ENCODE measurements around the gene PHACTR4.

DNA sequence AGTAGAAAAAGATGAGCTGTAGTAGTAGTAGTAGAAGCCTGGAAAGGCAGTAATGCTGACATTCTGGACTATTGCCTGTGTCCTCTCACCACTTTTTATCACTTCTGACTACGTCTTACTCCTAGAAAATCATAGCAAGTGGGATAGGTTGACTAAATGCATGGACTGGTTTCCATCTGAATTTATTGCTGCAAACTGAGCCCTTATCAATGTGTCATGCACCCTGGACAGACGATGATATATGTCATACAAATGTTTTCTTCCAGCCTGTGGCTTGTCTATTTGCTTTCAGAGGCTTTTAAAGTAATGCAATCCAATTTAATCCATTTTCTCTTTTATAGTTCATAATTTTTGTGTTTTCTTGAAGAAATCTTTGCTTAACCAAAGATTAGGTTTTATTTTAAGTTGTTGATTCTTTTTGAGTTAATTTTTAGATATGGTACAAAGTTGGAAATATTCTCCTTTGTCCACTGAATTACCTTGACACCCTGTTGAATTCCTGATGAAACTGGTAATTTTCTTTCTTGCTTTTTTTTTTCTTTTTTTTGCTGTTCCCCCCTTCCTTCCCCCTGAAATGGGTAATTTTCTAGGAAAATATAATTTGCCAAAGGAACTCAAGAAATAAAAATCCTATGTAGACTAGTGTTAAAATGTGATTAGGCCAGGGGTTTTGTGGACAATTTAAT, 47.1 kb downstream of the PHACTR4 start:
- TF ChIP-seq STAT1 (IDR thresholded peaks at IDR 0.05; ENCODE audit: unreplicated experiment) (no peak), EZH2 (IDR thresholded peaks at IDR 0.05; ENCODE audit: low read depth, unreplicated experiment) (no peak), EZH2phosphoT487 (IDR thresholded peaks at IDR 0.05; ENCODE audit: unreplicated experiment) (no peak), ZNF331 (CRISPR knock-in tag; IDR thresholded peaks at IDR 0.05; ENCODE audit: low read depth) (no peak), JUNB (IDR thresholded peaks at IDR 0.05; ENCODE audit: unreplicated experiment) (no peak), POLR2AphosphoS5 (IDR thresholded peaks at IDR 0.05; ENCODE audit: low read depth) (no peak), NANOG (IDR thresholded peaks at IDR 0.05; ENCODE audit: borderline replicate concordance) (no peak), CREB1 (CRISPR knock-in tag; IDR thresholded peaks at IDR 0.05; ENCODE audit: low read depth) (no peak), ZNF114 (CRISPR knock-in tag; IDR thresholded peaks at IDR 0.05) (no peak)
- TF ChIP-seq, protein P1, sequence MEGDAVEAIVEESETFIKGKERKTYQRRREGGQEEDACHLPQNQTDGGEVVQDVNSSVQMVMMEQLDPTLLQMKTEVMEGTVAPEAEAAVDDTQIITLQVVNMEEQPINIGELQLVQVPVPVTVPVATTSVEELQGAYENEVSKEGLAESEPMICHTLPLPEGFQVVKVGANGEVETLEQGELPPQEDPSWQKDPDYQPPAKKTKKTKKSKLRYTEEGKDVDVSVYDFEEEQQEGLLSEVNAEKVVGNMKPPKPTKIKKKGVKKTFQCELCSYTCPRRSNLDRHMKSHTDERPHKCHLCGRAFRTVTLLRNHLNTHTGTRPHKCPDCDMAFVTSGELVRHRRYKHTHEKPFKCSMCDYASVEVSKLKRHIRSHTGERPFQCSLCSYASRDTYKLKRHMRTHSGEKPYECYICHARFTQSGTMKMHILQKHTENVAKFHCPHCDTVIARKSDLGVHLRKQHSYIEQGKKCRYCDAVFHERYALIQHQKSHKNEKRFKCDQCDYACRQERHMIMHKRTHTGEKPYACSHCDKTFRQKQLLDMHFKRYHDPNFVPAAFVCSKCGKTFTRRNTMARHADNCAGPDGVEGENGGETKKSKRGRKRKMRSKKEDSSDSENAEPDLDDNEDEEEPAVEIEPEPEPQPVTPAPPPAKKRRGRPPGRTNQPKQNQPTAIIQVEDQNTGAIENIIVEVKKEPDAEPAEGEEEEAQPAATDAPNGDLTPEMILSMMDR (conservative IDR thresholded peaks at IDR 0.05; ENCODE audit: low read depth in 2 of 2), result no peak
- TF ChIP-seq, protein P2, sequence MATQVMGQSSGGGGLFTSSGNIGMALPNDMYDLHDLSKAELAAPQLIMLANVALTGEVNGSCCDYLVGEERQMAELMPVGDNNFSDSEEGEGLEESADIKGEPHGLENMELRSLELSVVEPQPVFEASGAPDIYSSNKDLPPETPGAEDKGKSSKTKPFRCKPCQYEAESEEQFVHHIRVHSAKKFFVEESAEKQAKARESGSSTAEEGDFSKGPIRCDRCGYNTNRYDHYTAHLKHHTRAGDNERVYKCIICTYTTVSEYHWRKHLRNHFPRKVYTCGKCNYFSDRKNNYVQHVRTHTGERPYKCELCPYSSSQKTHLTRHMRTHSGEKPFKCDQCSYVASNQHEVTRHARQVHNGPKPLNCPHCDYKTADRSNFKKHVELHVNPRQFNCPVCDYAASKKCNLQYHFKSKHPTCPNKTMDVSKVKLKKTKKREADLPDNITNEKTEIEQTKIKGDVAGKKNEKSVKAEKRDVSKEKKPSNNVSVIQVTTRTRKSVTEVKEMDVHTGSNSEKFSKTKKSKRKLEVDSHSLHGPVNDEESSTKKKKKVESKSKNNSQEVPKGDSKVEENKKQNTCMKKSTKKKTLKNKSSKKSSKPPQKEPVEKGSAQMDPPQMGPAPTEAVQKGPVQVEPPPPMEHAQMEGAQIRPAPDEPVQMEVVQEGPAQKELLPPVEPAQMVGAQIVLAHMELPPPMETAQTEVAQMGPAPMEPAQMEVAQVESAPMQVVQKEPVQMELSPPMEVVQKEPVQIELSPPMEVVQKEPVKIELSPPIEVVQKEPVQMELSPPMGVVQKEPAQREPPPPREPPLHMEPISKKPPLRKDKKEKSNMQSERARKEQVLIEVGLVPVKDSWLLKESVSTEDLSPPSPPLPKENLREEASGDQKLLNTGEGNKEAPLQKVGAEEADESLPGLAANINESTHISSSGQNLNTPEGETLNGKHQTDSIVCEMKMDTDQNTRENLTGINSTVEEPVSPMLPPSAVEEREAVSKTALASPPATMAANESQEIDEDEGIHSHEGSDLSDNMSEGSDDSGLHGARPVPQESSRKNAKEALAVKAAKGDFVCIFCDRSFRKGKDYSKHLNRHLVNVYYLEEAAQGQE (IDR thresholded peaks at IDR 0.05; ENCODE audit: unreplicated experiment), result no peak
- TF ChIP-seq, protein P3, sequence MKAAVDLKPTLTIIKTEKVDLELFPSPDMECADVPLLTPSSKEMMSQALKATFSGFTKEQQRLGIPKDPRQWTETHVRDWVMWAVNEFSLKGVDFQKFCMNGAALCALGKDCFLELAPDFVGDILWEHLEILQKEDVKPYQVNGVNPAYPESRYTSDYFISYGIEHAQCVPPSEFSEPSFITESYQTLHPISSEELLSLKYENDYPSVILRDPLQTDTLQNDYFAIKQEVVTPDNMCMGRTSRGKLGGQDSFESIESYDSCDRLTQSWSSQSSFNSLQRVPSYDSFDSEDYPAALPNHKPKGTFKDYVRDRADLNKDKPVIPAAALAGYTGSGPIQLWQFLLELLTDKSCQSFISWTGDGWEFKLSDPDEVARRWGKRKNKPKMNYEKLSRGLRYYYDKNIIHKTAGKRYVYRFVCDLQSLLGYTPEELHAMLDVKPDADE (IDR thresholded peaks at IDR 0.05), result no peak
- TF ChIP-seq, protein P4, sequence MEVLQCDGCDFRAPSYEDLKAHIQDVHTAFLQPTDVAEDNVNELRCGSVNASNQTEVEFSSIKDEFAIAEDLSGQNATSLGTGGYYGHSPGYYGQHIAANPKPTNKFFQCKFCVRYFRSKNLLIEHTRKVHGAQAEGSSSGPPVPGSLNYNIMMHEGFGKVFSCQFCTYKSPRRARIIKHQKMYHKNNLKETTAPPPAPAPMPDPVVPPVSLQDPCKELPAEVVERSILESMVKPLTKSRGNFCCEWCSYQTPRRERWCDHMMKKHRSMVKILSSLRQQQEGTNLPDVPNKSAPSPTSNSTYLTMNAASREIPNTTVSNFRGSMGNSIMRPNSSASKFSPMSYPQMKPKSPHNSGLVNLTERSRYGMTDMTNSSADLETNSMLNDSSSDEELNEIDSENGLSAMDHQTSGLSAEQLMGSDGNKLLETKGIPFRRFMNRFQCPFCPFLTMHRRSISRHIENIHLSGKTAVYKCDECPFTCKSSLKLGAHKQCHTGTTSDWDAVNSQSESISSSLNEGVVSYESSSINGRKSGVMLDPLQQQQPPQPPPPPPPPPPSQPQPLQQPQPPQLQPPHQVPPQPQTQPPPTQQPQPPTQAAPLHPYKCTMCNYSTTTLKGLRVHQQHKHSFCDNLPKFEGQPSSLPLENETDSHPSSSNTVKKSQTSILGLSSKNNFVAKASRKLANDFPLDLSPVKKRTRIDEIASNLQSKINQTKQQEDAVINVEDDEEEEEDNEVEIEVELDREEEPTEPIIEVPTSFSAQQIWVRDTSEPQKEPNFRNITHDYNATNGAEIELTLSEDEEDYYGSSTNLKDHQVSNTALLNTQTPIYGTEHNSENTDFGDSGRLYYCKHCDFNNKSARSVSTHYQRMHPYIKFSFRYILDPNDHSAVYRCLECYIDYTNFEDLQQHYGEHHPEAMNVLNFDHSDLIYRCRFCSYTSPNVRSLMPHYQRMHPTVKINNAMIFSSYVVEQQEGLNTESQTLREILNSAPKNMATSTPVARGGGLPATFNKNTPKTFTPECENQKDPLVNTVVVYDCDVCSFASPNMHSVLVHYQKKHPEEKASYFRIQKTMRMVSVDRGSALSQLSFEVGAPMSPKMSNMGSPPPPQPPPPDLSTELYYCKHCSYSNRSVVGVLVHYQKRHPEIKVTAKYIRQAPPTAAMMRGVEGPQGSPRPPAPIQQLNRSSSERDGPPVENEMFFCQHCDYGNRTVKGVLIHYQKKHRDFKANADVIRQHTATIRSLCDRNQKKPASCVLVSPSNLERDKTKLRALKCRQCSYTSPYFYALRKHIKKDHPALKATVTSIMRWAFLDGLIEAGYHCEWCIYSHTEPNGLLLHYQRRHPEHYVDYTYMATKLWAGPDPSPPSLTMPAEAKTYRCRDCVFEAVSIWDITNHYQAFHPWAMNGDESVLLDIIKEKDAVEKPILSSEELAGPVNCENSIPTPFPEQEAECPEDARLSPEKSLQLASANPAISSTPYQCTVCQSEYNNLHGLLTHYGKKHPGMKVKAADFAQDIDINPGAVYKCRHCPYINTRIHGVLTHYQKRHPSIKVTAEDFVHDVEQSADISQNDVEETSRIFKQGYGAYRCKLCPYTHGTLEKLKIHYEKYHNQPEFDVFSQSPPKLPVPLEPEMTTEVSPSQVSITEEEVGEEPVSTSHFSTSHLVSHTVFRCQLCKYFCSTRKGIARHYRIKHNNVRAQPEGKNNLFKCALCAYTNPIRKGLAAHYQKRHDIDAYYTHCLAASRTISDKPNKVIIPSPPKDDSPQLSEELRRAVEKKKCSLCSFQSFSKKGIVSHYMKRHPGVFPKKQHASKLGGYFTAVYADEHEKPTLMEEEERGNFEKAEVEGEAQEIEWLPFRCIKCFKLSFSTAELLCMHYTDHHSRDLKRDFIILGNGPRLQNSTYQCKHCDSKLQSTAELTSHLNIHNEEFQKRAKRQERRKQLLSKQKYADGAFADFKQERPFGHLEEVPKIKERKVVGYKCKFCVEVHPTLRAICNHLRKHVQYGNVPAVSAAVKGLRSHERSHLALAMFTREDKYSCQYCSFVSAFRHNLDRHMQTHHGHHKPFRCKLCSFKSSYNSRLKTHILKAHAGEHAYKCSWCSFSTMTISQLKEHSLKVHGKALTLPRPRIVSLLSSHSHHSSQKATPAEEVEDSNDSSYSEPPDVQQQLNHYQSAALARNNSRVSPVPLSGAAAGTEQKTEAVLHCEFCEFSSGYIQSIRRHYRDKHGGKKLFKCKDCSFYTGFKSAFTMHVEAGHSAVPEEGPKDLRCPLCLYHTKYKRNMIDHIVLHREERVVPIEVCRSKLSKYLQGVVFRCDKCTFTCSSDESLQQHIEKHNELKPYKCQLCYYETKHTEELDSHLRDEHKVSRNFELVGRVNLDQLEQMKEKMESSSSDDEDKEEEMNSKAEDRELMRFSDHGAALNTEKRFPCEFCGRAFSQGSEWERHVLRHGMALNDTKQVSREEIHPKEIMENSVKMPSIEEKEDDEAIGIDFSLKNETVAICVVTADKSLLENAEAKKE (CRISPR knock-in tag; IDR thresholded peaks at IDR 0.05), result no peak

All from GM23338 (cell line).